Measurements from ENCODE around the gene EIF3M. TPM values are rescaled to one million over a fixed set of nuclear protein-coding genes. Genes with fewer than 3 reads are reported as not detected.

The EIF3M gene
- 718 and 784 TPM in 2 replicates for polyA plus RNA-seq (2014; cell fraction: cytosol; rRNA removed)
- polyA plus RNA-seq (2014; cell fraction: nucleus; rRNA removed), result 602 and 704 TPM in 2 replicates

DNA sequence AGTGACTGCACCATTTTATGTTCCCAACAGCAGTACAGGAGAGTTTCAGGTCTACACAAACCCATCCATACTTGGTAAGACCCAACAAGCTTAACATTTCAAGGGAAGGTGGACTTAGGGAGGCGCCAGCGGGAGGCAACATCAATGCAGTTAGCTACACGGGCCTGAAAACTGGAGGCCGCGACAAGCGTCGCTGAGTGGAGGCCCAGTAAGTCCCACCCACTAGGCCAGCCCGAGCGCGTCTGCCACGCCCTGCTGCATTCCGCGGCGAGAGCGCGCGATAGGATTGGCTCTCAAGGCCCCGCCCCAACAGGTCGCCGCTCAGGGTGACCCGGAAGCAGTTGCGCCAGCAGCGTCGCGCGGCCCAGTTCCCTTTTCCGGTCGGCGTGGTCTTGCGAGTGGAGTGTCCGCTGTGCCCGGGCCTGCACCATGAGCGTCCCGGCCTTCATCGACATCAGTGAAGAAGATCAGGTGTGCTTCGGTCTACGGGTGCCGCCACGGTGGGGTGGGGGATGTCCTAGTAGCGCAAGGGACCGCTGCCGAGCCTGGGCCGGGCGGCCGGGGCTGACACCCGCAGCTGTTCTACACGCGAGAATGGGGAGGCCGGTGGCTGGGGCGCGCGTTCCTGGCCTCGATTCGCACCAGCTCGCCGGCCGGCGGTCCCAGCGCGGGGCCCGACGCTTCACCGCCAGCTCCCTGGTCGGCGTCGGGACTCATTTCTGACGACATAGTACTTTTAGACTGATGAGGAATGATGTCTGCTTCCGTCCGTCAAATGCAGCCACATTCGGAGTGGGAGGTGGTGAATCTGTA is at the start of gene EIF3M:
Gene EIF3M, plus strand, starts transcription at position 373 of the 813 bp plus-strand sequence. Its CDS starts 57 bp downstream, at position 430.
- DNase-seq (ENCODE audit: low spot score), result peak; percentile 96

DNA sequence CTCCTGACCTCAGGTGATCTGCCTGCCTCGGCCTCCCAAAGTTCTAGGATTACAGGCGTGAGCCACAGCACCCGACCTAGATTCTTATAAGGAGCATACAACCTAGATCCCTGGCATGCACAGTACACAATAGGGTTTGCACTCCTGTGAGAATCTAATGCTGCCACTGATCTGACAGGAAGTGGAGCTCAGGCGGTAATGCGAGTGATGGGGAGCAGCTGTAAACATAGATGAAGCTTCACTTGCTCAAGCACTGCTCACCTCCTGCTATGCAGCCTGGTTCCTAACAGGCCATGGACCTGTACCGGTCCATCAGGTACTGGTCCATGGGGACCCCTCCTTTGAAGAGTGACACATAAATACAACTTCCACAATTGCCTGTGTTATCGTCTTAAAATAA is 44.8 kb upstream of the EIF3M start:
- DNase-seq (ENCODE audit: low spot score), result no peak

DNA sequence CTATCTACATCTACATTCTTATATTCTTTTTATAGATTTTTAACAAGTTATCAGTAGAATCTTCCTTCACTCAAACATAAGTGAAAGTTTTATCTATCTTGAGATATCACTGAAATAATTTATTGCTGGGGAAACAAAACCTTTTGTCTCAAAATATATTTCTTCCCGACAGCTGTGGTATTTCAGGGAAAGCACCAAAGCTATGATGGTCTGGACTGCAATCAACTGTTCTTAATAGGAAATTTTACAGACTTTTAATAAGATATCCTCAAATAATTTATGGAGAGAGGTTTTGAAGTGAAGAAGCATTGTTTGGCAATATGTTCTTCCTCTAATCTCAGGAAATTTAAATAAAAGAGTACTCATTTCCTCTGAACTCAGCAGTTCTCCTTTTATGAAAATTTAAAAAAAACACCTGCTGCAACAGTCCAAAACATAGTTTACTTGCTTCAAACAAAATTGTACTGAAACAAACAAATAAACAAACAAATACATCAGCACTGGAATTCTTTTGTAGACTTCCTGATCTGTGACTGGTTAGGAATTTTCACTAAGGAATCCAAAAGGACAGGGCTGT is 33.9 kb upstream of the EIF3M start:
- DNase-seq (ENCODE audit: low spot score), result no peak

DNA sequence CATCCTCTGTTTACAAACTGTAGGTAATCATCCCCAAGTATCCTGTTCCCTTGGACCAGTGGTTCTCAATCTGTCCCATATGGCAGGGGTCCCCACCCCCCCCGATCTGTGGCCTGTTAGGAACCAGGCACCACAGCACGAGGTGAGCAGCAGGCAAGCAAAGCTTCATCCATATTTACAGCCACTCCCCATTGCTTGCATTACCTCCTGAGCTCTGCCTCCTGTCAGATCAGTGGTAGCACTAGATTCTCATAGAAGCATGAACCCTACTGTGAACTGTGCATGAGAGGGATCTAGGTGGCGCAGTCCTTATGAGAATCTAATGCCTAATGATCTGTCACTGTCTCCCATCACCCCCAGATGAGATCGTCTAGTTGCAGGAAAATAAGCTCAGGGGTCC is 33.4 kb upstream of the EIF3M start:
- no peak for DNase-seq (ENCODE audit: low spot score)

DNA sequence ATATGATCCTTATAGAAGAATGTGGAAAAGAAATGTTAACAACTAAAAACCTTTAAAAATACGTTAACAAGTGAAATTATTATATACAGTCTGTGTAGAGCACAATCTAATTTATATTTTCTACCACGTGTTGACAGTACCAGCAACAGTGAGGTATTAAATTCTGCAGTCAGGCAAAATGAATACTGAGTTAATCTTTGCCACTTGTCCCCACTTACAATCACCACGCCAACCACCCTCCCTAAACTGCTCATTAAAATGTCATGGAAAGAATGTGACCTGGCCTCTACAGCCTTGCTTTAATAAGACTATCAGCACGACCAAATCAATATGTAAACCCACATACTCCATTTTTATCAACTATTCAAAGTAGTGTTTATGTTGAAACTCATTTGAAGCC is 28.5 kb upstream of the EIF3M start:
- DNase-seq (ENCODE audit: low spot score), result no peak

DNA sequence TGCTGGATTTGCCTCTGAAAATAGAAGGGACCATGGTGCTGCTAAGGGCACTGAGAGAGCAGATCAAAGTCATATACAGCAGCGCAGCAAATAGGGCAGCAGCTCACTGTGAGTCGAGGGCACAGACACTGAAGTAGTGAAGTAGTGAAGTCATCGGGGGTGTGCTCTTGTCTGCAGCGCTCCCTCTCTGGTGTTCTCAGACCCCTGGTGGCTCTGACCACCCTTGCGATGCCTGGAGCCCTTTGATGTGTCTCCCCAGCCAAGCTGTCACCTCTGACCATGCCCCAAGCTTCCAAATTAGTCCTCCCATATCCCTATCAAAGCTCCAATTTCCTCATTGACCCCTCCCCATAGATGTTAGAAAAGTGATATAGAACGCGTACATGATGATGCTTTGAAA is 27.7 kb upstream of the EIF3M start:
- DNase-seq (ENCODE audit: low spot score), result no peak

DNA sequence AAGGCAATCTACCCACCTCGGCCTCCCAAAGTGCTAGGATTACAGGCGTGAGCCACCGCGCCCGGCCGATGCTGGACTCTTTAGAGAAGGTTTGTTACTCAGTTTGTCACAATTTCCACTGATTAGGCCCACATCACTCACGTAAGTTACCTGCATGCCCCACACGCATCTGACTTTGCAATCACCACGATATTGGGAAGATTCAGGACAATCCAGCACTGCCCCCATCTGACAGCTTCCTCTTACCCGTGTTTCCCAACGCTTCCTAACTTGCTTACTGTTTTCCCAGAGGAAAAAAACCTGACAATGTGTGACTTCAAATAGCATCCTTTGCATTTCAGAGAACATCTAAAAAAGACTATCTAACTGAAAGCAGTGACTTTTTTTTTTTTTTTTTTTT is 21.8 kb upstream of the EIF3M start:
- no peak for DNase-seq (ENCODE audit: low spot score)

DNA sequence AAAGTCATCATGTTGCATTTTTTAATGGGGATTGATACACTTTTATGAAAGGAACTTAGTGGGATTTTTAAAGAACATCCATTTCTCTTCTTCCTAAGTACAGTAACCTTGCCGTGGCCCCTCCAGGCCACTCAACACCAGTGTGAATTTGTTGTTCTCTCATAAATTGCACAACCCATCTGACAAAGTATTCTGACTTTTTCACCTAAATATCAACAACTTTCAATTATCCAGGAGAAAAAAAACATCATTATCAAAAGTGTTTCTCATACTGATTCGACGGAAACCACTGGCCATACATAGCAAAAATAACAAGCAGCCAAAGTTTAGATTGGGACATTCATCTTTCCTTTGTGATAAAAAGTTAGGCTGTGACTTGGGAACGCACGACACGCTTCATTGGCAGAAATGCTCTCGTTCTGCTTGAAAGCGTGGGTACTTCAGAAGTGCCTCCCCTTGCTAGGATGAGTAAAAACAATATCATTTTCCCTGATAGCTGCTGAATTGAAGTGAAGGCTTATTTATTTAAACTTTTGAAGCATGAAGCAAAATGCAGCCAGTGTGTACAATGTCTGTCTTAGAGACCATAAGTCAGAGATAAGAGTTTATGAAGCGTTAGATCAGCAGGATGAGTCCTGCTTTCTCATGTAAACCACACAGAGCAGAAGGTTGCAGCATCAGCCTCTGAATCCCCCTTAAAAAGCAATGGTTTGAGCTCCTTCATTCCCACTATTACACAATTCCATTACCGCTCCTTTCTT is 20.6 kb upstream of the EIF3M start:
- DNase-seq (ENCODE audit: low spot score), result no peak

DNA sequence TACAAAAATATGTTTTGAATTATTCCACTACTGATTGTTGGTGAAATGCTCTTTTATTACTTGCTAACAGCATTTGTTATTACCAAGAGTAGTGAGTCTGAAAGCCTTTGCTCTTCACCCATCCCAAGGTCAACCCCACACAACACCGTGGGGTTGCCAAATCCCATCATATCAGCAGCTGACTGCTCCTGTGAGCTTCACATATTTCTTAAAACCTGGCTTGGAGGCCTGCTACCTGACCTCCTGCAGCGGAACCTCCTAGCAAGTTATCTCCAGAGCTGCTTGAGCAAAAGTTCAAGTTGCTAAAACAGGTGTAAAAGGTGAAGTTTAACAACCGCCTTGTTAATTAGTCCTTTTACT is 20.1 kb upstream of the EIF3M start:
- DNase-seq (ENCODE audit: low spot score), result no peak

DNA sequence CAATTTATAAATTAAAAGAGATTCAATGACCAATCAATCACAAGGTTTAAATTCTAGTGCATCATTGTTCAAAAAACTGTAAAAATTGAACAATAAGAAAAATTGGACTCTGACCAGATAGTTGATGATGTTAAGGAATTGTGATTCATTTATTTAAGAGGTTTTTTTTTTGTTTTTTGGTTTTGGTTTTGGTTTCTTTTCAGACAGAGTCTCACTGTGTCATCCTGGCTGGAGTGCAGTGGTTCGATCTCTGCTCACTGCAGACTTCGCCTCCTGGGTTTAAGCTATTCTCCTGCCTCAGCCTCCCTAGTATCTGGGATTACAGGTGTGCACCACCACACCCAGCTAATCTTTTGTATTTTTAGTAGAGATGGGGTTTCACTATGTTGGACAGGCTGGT is 17.1 kb upstream of the EIF3M start:
- no peak for DNase-seq (ENCODE audit: low spot score)

DNA sequence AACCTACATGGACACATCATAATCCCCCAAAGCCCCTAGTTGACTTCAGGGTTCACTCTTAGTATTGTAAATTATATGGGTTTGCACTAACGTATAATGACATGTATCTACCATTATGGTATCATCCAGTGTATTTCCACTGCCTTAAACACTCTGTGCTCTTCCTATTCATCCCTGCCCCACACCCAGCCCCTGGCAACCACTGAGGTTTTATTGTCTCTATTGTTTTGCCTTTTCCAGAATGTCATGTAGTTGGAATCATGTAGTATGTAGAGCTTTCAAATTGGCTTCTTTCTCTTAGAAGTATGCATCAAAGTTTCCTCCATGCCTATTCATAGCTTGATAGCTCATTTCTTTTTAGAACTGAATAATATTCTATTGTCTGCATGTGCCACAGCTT is 16.5 kb upstream of the EIF3M start:
- no peak for DNase-seq (ENCODE audit: low spot score)

DNA sequence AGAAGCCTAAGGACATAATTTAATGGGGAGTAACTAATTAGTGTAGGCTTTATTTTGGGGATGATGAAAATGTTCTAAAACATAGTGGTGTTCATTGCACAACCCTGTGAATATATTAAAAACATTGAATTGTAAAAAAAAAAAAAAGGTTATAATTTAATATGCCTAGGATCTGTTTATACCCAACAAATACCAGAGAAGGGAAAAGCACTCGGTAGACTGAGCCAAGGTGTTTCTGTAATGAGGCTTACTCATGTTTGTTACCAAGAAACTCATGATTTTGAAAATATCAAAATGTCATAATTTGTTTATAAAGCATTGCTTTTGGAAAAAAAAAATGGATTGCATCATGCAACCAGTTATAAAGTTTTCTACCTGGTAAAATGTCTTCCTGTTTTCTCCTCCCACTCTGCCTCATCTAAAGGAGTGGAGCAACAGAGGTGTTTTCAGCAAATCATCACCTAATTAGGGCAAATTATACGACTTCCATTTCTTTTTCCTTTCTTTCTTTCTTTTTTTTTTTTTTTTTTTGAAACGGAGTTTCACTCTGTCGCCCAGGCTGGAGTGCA is 14.2 kb upstream of the EIF3M start:
- no peak for DNase-seq (ENCODE audit: low spot score)

DNA sequence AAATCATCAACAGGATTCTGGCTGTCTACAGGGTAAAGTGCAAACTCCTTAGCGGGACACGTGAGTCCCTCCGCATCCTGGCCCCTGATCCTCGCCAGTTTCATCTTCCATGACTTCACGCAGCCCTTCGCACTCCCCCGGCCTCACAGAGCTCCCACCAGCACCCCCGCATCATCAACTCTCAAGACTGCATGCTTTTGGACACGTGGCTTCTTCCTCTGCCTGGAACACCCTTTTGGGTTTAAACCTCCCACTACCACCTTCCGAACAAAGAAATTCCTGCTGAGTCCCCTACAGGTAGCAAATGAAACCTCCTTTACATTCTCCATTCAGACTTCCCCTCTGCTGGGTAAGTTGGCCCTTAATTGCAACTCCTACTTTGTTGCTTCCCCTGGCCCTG is 12.6 kb upstream of the EIF3M start:
- DNase-seq (ENCODE audit: low spot score), result no peak

DNA sequence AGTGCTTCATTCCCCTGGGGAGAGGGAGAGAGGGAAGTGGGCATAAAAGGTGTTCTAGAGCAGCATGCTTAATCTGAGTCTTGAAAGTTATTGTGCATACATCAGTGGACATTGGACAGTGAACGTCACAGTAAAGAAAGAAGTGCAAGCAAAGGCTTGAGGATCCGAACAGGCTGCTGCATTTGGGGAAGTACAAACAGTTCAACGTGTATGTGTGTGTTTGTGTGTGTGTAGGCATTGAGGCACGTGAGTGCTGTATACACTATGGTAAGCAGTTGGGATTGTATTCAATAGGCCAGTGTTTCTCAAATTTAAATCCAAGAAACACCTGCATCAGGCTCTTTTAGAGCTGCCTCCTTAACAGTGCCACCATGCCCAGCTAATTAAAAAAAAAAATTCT is 10.4 kb upstream of the EIF3M start:
- no peak for DNase-seq (ENCODE audit: low spot score)

DNA sequence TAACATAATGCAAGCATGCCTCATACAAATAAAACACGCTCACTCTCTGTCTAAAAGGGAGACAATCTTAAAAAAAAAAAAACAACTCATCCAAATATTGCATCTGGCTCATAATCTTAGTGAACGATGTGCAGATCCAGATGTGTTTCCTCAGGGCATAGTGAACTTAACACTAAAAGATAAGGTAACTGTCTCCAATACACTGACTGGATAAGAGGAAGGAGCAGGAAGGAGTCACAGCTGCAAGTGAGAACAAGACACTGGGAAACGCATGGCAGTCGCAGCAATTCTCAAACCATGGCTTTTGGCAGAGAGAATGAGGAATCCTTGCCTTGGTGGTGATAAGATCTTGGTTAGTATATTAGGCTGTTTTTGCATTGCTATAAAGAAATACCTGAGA is 9.2 kb upstream of the EIF3M start:
- DNase-seq (ENCODE audit: low spot score), result no peak

DNA sequence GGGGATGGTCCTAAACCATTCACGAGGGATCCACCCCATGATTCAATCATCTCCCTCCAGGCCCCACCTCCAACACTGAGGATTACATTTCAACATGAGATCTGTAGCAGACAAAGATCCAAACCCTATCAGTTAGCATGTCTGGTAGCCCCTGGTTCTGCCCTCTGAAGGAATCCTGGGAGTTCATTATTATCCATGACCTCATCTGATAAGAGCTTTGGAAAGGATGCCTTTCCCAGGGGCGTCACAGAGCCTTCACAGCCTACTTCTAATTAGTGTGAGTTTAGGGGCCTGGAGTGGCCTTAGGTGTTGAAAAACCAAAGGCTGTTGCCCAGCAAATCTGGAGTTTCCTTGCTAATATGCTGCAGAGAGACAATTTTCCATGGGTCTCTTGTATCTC is 8.6 kb upstream of the EIF3M start:
- DNase-seq (ENCODE audit: low spot score), result no peak

DNA sequence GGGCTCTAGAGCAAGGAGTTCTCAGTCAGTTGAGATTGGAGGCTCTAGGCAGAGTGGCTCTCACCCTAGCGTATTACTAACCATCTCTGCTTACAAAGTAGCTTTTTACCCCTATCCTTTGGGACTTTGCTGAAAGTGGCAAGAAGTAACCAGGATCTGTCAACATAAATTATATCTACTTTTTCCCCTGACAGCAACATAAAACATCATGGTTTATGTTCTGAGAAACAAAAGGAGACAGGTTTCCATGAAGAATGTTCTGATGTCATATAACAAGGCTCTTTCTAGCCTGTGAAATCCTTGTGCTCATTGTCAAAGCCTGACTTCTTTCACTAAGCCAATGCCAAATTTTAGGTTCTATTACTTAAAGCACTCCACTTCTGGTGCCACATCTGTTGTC is 7.2 kb upstream of the EIF3M start:
- no peak for DNase-seq (ENCODE audit: low spot score)

DNA sequence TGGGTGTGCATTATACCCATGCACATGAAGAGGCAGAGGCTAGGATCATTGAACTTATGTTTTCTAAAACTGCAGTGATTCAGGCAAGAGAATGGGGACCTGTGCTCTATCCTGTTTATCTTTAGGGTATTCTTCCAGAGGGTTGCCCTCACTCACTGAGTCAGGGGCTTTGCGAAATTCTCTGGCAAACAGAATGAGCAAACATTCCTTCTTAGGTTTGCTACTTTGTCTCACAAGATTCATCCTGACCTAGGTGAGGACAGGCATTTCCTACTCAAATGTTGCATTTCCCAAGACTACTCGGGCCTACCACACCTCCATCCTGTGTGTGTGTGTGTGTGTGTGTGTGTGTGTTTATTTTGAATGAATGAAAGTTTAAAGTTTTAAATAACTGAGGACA is 2.7 kb upstream of the EIF3M start:
- no peak for DNase-seq (ENCODE audit: low spot score)

DNA sequence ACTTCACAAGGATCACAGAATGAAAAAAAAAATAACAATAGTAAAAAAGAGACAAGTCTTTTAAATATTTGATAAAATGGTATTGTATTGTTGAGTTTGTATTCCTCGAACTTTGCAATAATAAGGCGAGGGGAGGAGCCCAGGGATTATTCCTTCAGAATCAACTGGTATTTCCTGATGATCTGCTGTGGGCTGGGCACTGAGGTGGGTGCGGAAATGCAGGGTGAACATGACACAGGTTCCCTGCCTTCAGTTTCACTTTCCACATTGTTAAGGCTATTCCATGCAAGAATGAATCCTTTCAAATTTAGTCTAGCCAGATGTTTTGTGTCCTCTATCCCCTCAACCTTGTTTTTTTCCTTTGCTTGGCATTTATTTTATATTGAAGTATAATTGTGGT is 2.1 kb upstream of the EIF3M start:
- no peak for DNase-seq (ENCODE audit: low spot score)

DNA sequence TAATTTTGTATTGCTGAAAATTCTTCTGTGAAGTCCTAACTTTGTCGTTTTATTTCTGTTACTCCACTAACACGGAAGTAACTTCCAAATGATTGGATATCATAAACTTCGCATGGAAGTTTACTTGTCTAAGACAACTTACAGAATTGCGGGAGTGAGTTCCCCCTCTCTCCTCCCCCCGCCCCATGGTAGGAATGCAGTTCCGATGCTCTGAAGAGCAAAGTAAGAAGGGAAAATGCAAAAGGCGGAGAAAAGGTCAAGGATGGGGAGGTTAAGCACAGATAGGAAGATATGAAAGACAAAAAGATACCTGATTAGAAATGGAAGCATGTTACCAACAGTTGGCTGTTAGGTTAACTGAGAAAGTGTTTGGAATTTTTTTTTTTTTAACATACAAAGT is 1.3 kb downstream of the EIF3M start:
- DNase-seq (ENCODE audit: low spot score), result no peak

DNA sequence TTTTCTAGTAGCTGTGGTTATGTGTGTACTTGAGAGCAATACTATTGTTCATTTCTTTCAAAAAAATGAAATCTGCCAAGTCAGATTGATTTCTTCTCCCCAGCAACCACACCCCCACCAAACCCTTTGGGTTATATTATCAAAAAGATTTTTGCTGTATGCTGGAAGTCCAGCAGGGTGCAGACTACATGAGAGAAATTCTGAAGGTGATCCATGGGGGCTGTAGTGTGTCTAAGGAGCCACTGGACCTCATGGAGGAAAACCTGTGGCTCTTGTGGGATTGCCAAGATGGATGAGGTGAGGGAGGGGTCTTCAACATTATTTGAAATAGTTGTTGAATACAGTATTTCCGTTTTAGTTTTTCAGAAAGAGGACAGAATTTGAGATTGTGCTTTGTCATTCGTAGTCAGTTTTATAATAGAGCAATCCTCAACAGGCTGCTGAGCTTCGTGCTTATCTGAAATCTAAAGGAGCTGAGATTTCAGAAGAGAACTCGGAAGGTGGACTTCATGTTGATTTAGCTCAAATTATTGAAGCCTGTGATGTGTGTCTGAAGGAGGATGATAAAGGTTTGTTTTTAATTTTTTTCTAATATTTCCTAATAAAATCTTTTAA is 3.1 kb downstream of the EIF3M start:
- DNase-seq (ENCODE audit: low spot score), result peak; percentile 36

DNA sequence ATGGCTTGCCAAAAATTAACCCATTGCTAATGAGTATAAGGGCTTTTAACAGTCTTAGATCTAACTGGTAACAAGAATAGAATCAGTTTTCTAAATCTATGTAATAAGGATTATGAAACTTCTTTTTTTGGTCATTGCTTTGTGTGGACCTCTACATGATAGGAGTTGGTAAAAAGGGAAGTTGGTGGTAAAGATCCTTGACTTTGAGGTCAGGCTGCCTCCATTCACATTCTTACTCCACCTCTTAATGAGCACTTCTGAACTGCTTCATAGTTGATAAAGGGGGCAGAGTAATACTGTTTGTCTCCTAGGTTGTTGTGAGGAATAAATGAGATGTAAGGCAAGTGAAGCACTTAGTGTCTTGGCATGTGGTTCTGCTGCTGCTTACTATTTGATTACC is 10.6 kb downstream of the EIF3M start:
- no peak for DNase-seq (ENCODE audit: low spot score)
